NB4 (cell line): ENCODE measurements around the gene HEXB.
A peak's percentile ranks its signal among the peaks of the same experiment; 100 is the strongest.

Source experiments
- DNase-seq: peaks from one replicate; pipeline ENCODE4 v3.0.0; 2010; ENCODE audit warnings: low read depth
- H3K4me3 ChIP-seq: one replicate; pipeline ENCODE4 v1.5.1; 2011; ENCODE audit warnings: mild to moderate bottlenecking, low read depth, low read length, moderate library complexity
- MYC ChIP-seq: IDR thresholded peaks from 2 replicates; pipeline ENCODE4 v1.6.1; 2011; ENCODE audit warnings: low read depth, low read length
- POLR2A ChIP-seq: IDR thresholded peaks from 2 replicates; pipeline ENCODE4 v1.6.1; 2011; ENCODE audit warnings: mild to moderate bottlenecking; ENCODE audit not compliant: insufficient read length; ENCODE audit errors: extremely low read depth
- TF ChIP-seq, protein P1 (sequence below): IDR thresholded peaks from 2 replicates; pipeline ENCODE4 v1.6.1; 2011; ENCODE audit warnings: low read depth, low read length
- TF ChIP-seq, protein P2 (sequence below): IDR thresholded peaks from one replicate; pipeline ENCODE4 v1.5.1; 2012; ENCODE audit warnings: low read depth, low read length

Gene HEXB

GRCh38 chr5:74685979-74686631, 1.1 kb downstream of the HEXB start:
- H3K4me3 ChIP-seq, result peak overlapping the region; percentile 62
- TF ChIP-seq, protein P1, sequence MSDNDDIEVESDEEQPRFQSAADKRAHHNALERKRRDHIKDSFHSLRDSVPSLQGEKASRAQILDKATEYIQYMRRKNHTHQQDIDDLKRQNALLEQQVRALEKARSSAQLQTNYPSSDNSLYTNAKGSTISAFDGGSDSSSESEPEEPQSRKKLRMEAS, result peak; percentile 66; the same call in 1 of the 2 replicates
- peak; percentile 78; the same call in 1 of the 2 replicates for TF ChIP-seq MYC
- no peak for TF ChIP-seq POLR2A
- TF ChIP-seq, protein P2, sequence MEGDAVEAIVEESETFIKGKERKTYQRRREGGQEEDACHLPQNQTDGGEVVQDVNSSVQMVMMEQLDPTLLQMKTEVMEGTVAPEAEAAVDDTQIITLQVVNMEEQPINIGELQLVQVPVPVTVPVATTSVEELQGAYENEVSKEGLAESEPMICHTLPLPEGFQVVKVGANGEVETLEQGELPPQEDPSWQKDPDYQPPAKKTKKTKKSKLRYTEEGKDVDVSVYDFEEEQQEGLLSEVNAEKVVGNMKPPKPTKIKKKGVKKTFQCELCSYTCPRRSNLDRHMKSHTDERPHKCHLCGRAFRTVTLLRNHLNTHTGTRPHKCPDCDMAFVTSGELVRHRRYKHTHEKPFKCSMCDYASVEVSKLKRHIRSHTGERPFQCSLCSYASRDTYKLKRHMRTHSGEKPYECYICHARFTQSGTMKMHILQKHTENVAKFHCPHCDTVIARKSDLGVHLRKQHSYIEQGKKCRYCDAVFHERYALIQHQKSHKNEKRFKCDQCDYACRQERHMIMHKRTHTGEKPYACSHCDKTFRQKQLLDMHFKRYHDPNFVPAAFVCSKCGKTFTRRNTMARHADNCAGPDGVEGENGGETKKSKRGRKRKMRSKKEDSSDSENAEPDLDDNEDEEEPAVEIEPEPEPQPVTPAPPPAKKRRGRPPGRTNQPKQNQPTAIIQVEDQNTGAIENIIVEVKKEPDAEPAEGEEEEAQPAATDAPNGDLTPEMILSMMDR, result no peak
- DNase-seq, result peak; percentile 92

DNA sequence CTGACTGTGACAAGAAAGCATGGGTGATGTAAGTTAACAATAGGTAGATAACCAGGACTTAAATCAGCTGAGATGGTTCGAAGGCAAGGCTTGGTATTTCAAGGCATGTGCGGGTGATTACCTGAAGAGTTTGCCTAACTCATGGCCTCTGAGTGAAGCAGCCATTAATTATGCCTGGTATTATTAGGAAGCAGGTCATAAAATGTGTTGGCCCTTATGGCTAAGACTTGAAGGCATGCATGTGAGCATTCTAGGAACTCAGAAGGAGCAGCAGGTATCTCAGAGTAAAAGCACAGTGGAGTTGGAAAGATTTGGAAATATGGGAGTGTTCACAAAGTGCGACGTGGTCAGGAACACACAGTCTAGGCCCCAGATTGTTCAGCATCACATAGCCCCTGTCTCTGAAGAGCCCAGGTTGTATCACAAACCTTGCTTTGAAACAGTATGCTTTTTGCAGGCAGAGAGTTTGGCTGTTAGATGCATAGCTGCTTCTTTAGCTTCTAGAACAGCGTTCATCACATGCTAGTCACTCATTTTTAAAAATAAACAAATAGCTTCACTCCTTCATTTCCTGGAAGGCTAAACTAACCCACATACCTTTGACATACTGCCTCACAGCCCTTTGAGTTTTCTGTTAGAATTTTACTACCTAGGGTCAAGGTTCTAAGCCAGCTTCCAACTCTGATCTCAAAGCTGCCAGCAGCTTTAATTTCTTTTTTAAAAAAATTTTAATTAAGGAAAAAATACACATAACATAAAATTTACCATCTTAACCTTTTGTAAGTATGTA, 2.1 kb downstream of the HEXB start:
- TF ChIP-seq, protein P2, result no peak
- TF ChIP-seq, protein P1, result no peak
- TF ChIP-seq POLR2A, result no peak
- no peak for TF ChIP-seq MYC
- no peak overlapping the region for H3K4me3 ChIP-seq
- DNase-seq, result no peak

GRCh38 chr5:74693191-74693590, 8.2 kb downstream of the HEXB start:
- no peak for DNase-seq
- no peak overlapping the region for H3K4me3 ChIP-seq
- no peak for TF ChIP-seq POLR2A
- TF ChIP-seq, protein P1, result no peak
- no peak for TF ChIP-seq MYC
- TF ChIP-seq, protein P2, result no peak

- TF ChIP-seq, protein P2, result no peak
- TF ChIP-seq, protein P1, result no peak
- TF ChIP-seq MYC (no peak), POLR2A (no peak)
- DNase-seq, result no peak
Measured at GRCh38 chr5:74717596-74717995, 32.6 kb downstream of the HEXB start.

DNA sequence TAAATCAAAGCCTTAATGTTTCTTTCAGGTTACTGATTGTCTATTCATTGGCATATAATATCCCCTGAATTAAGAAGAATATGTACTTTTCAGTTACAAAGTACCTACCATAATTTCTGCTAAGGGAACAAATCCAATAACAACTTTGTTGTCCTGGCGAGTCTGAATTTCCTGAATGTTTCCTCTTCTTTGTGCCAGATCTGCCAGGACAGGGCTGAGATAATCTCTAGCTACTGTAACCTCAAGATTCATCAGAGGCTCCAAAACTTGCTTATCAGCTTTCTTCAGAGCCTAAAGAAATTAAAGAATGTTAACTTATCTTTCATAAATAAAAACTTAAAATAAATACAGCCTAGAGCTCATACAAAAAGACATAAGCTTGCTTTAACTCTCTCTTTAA, 37.2 kb downstream of the HEXB start:
- TF ChIP-seq MYC (no peak), POLR2A (no peak)
- TF ChIP-seq, protein P2, result no peak
- TF ChIP-seq, protein P1, result no peak
- DNase-seq, result no peak
- H3K4me3 ChIP-seq, result no peak overlapping the region

More at GRCh38 chr5:74717596-74717995, 32.6 kb downstream of the HEXB start:
- H3K4me3 ChIP-seq, result no peak overlapping the region
